ENCODE measurements around the gene CDH4.

Gene CDH4

GRCh38 chr20:61664556-61665320 lies 412.7 kb downstream of the CDH4 start:
- H3K9me3 ChIP-seq (ENCODE audit: control insufficient read depth, insufficient read depth, low read length), result no peaks in the 10 kb centered on the region
- no peak overlapping the region for H3K9ac ChIP-seq (ENCODE audit: low read depth, low read length)
- no peaks in the 10 kb centered on the region for H3K36me3 ChIP-seq (ENCODE audit: control insufficient read depth, insufficient read depth, low read length)
- no peaks in the 10 kb centered on the region for H3K4me1 ChIP-seq (ENCODE audit: control insufficient read depth, insufficient read depth, low read length)
- no peak overlapping the region for H3K4me3 ChIP-seq (ENCODE audit: low read depth, low read length)
- no peaks in the 10 kb centered on the region for H3K27me3 ChIP-seq (ENCODE audit: control insufficient read depth, insufficient read depth, low read length)
- H3K27ac ChIP-seq (ENCODE audit: low read depth, low read length), result no peak overlapping the region

- H3K9ac ChIP-seq (ENCODE audit: low read depth, low read length), result no peak overlapping the region
- H3K9me3 ChIP-seq (ENCODE audit: control insufficient read depth, insufficient read depth, low read length), result no peaks in the 10 kb centered on the region
- H3K36me3 ChIP-seq (ENCODE audit: control insufficient read depth, insufficient read depth, low read length), result no peaks in the 10 kb centered on the region
- no peak overlapping the region for H3K27ac ChIP-seq (ENCODE audit: low read depth, low read length)
- H3K4me1 ChIP-seq (ENCODE audit: control insufficient read depth, insufficient read depth, low read length), result no peaks in the 10 kb centered on the region
- no peaks in the 10 kb centered on the region for H3K27me3 ChIP-seq (ENCODE audit: control insufficient read depth, insufficient read depth, low read length)
- no peak overlapping the region for H3K4me3 ChIP-seq (ENCODE audit: low read depth, low read length)
These were observed 413.7 kb downstream of the CDH4 start for GRCh38 chr20:61665528-61666470.

GRCh38 chr20:61666471-61666832 lies 414.4 kb downstream of the CDH4 start:
- no peaks in the 10 kb centered on the region for H3K36me3 ChIP-seq (ENCODE audit: control insufficient read depth, insufficient read depth, low read length)
- no peaks in the 10 kb centered on the region for H3K27me3 ChIP-seq (ENCODE audit: control insufficient read depth, insufficient read depth, low read length)
- no peak overlapping the region for H3K27ac ChIP-seq (ENCODE audit: low read depth, low read length)
- H3K9me3 ChIP-seq (ENCODE audit: control insufficient read depth, insufficient read depth, low read length), result no peaks in the 10 kb centered on the region
- no peak overlapping the region for H3K4me3 ChIP-seq (ENCODE audit: low read depth, low read length)
- H3K4me1 ChIP-seq (ENCODE audit: control insufficient read depth, insufficient read depth, low read length), result no peaks in the 10 kb centered on the region
- H3K9ac ChIP-seq (ENCODE audit: low read depth, low read length), result no peak overlapping the region

- H3K27me3 ChIP-seq (ENCODE audit: control insufficient read depth, insufficient read depth, low read length), result no peaks in the 10 kb centered on the region
- no peak overlapping the region for H3K4me3 ChIP-seq (ENCODE audit: low read depth, low read length)
- H3K9me3 ChIP-seq (ENCODE audit: control insufficient read depth, insufficient read depth, low read length), result no peaks in the 10 kb centered on the region
- H3K9ac ChIP-seq (ENCODE audit: low read depth, low read length), result no peak overlapping the region
- H3K4me1 ChIP-seq (ENCODE audit: control insufficient read depth, insufficient read depth, low read length), result no peaks in the 10 kb centered on the region
- H3K36me3 ChIP-seq (ENCODE audit: control insufficient read depth, insufficient read depth, low read length), result no peaks in the 10 kb centered on the region
- no peak overlapping the region for H3K27ac ChIP-seq (ENCODE audit: low read depth, low read length)
These were observed 415.2 kb downstream of the CDH4 start for GRCh38 chr20:61667056-61667792.

- H3K36me3 ChIP-seq (ENCODE audit: control insufficient read depth, insufficient read depth, low read length), result no peaks in the 10 kb centered on the region
- H3K27me3 ChIP-seq (ENCODE audit: control insufficient read depth, insufficient read depth, low read length), result no peaks in the 10 kb centered on the region
- no peak overlapping the region for H3K27ac ChIP-seq (ENCODE audit: low read depth, low read length)
- no peaks in the 10 kb centered on the region for H3K4me1 ChIP-seq (ENCODE audit: control insufficient read depth, insufficient read depth, low read length)
- no peak overlapping the region for H3K9ac ChIP-seq (ENCODE audit: low read depth, low read length)
- no peak overlapping the region for H3K4me3 ChIP-seq (ENCODE audit: low read depth, low read length)
- H3K9me3 ChIP-seq (ENCODE audit: control insufficient read depth, insufficient read depth, low read length), result no peaks in the 10 kb centered on the region
These were observed 416.1 kb downstream of the CDH4 start for GRCh38 chr20:61668065-61668650.

- H3K9me3 ChIP-seq (ENCODE audit: control insufficient read depth, insufficient read depth, low read length), result no peaks in the 10 kb centered on the region
- no peaks in the 10 kb centered on the region for H3K27me3 ChIP-seq (ENCODE audit: control insufficient read depth, insufficient read depth, low read length)
- no peaks in the 10 kb centered on the region for H3K4me1 ChIP-seq (ENCODE audit: control insufficient read depth, insufficient read depth, low read length)
- no peak overlapping the region for H3K4me3 ChIP-seq (ENCODE audit: low read depth, low read length)
- H3K9ac ChIP-seq (ENCODE audit: low read depth, low read length), result no peak overlapping the region
- H3K36me3 ChIP-seq (ENCODE audit: control insufficient read depth, insufficient read depth, low read length), result no peaks in the 10 kb centered on the region
- no peak overlapping the region for H3K27ac ChIP-seq (ENCODE audit: low read depth, low read length)
These were observed 416.9 kb downstream of the CDH4 start for GRCh38 chr20:61668771-61669503.

- H3K27me3 ChIP-seq (ENCODE audit: control insufficient read depth, insufficient read depth, low read length), result no peaks in the 10 kb centered on the region
- no peaks in the 10 kb centered on the region for H3K9me3 ChIP-seq (ENCODE audit: control insufficient read depth, insufficient read depth, low read length)
These were observed 418.2 kb downstream of the CDH4 start for GRCh38 chr20:61670274-61670673.

GRCh38 chr20:61671559-61671958 lies 419.5 kb downstream of the CDH4 start:
- H3K9ac ChIP-seq (ENCODE audit: low read depth, low read length), result no peak overlapping the region
- H3K9me3 ChIP-seq (ENCODE audit: control insufficient read depth, insufficient read depth, low read length), result no peaks in the 10 kb centered on the region
- H3K4me1 ChIP-seq (ENCODE audit: control insufficient read depth, insufficient read depth, low read length), result no peaks in the 10 kb centered on the region; the same call in 1 of the 2 replicates
- H3K27me3 ChIP-seq (ENCODE audit: control insufficient read depth, insufficient read depth, low read length), result no peaks in the 10 kb centered on the region
- no peak overlapping the region for H3K4me3 ChIP-seq (ENCODE audit: low read depth, low read length)
- H3K27ac ChIP-seq (ENCODE audit: low read depth, low read length), result no peak overlapping the region
- no peaks in the 10 kb centered on the region for H3K36me3 ChIP-seq (ENCODE audit: control insufficient read depth, insufficient read depth, low read length)

More at GRCh38 chr20:61670274-61670673, 418.2 kb downstream of the CDH4 start:
- Histone ChIP-seq H3K36me3 (ENCODE audit: control insufficient read depth, insufficient read depth, low read length) (no peaks in the 10 kb centered on the region), H3K9ac (ENCODE audit: low read depth, low read length) (no peak overlapping the region), H3K27ac (ENCODE audit: low read depth, low read length) (no peak overlapping the region), H3K4me1 (ENCODE audit: control insufficient read depth, insufficient read depth, low read length) (no peaks in the 10 kb centered on the region), H3K4me3 (ENCODE audit: low read depth, low read length) (no peak overlapping the region)

- no peaks in the 10 kb centered on the region for H3K27me3 ChIP-seq (ENCODE audit: control insufficient read depth, insufficient read depth, low read length)
- no peaks in the 10 kb centered on the region for H3K36me3 ChIP-seq (ENCODE audit: control insufficient read depth, insufficient read depth, low read length)
- no peak overlapping the region for H3K27ac ChIP-seq (ENCODE audit: low read depth, low read length)
- no peaks in the 10 kb centered on the region for H3K9me3 ChIP-seq (ENCODE audit: control insufficient read depth, insufficient read depth, low read length)
- no peak overlapping the region for H3K9ac ChIP-seq (ENCODE audit: low read depth, low read length)
- no peak overlapping the region for H3K4me3 ChIP-seq (ENCODE audit: low read depth, low read length)
- no peaks in the 10 kb centered on the region; the same call in 1 of the 2 replicates for H3K4me1 ChIP-seq (ENCODE audit: control insufficient read depth, insufficient read depth, low read length)
These were observed 421.2 kb downstream of the CDH4 start for GRCh38 chr20:61673152-61673847.
